Measurements from ENCODE around the gene PSMD6. TPM values are rescaled to one million over a fixed set of nuclear protein-coding genes. Genes with fewer than 3 reads are reported as not detected.

The PSMD6 gene
- polyA plus RNA-seq, 1 donor from 2014 or later = 150 TPM

GRCh38 chr3:64055076-64055475, 31.8 kb upstream of the PSMD6 start:
- Histone ChIP-seq H3K27me3 (ENCODE audit: insufficient read depth, low read depth, low read length) (no peaks in the 10 kb centered on the region), H3K27ac (ENCODE audit: low read length) (no peak overlapping the region), H3K4me2 (ENCODE audit: low read length) (no peak overlapping the region), H3K4me3 (ENCODE audit: low read length) (no peak overlapping the region), H3K79me2 (replicated peaks; ENCODE audit: insufficient read depth, low read length) (no peaks in the 10 kb centered on the region), H3K9me2 (ENCODE audit: insufficient read depth, low read length) (no peaks in the 10 kb centered on the region), H4K20me1 (ENCODE audit: insufficient read depth) (no peaks in the 10 kb centered on the region), H3K36me3 (ENCODE audit: insufficient read depth, low read length) (no peaks in the 10 kb centered on the region), H3K9me3 (ENCODE audit: low read length) (no peaks in the 10 kb centered on the region), H3K9ac (ENCODE audit: low read length) (no peak overlapping the region), H3F3A (ENCODE audit: insufficient read depth, low read length, poor library complexity, severe bottlenecking) (no peaks in the 10 kb centered on the region), H2AFZ (ENCODE audit: low read depth, low read length) (no peak overlapping the region)
- TF ChIP-seq MXI1 (conservative IDR thresholded peaks at IDR 0.05; ENCODE audit: poor library complexity, severe bottlenecking) (no peak), SMC3 (conservative IDR thresholded peaks at IDR 0.05; ENCODE audit: poor library complexity) (no peak), EZH2 (IDR thresholded peaks at IDR 0.05; ENCODE audit: borderline replicate concordance, insufficient read depth, low read length, poor library complexity, severe bottlenecking) (no peak), POLR2AphosphoS5 (IDR thresholded peaks at IDR 0.05) (no peak), RAD21 (conservative IDR thresholded peaks at IDR 0.05) (no peak)
- TF ChIP-seq, protein P1, sequence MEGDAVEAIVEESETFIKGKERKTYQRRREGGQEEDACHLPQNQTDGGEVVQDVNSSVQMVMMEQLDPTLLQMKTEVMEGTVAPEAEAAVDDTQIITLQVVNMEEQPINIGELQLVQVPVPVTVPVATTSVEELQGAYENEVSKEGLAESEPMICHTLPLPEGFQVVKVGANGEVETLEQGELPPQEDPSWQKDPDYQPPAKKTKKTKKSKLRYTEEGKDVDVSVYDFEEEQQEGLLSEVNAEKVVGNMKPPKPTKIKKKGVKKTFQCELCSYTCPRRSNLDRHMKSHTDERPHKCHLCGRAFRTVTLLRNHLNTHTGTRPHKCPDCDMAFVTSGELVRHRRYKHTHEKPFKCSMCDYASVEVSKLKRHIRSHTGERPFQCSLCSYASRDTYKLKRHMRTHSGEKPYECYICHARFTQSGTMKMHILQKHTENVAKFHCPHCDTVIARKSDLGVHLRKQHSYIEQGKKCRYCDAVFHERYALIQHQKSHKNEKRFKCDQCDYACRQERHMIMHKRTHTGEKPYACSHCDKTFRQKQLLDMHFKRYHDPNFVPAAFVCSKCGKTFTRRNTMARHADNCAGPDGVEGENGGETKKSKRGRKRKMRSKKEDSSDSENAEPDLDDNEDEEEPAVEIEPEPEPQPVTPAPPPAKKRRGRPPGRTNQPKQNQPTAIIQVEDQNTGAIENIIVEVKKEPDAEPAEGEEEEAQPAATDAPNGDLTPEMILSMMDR (IDR thresholded peaks at IDR 0.05; ENCODE audit: poor library complexity, severe bottlenecking) = no peak
- TF ChIP-seq, protein P2, sequence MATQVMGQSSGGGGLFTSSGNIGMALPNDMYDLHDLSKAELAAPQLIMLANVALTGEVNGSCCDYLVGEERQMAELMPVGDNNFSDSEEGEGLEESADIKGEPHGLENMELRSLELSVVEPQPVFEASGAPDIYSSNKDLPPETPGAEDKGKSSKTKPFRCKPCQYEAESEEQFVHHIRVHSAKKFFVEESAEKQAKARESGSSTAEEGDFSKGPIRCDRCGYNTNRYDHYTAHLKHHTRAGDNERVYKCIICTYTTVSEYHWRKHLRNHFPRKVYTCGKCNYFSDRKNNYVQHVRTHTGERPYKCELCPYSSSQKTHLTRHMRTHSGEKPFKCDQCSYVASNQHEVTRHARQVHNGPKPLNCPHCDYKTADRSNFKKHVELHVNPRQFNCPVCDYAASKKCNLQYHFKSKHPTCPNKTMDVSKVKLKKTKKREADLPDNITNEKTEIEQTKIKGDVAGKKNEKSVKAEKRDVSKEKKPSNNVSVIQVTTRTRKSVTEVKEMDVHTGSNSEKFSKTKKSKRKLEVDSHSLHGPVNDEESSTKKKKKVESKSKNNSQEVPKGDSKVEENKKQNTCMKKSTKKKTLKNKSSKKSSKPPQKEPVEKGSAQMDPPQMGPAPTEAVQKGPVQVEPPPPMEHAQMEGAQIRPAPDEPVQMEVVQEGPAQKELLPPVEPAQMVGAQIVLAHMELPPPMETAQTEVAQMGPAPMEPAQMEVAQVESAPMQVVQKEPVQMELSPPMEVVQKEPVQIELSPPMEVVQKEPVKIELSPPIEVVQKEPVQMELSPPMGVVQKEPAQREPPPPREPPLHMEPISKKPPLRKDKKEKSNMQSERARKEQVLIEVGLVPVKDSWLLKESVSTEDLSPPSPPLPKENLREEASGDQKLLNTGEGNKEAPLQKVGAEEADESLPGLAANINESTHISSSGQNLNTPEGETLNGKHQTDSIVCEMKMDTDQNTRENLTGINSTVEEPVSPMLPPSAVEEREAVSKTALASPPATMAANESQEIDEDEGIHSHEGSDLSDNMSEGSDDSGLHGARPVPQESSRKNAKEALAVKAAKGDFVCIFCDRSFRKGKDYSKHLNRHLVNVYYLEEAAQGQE (IDR thresholded peaks at IDR 0.05; ENCODE audit: borderline replicate concordance) = no peak

DNA sequence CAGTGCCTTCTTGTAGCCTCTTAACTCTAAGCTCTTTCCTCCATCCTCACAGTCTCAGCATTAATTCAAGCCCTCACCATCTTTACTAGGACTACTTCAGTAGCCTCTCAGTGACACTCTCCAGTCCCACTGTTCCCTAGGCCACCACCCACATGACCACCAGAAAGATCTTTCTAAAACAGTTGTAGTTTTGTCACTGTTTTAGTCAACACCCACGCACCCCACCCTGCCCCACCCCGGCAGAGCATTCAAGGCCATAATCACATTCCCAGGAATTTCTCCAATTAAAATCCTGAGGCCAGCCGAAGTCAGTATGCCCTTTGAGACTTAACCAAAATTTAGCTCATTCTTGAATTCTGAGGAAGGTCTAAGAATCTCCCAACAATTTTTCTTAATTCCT, 31.2 kb upstream of the PSMD6 start:
- Histone ChIP-seq H3K36me3 (ENCODE audit: insufficient read depth, low read length) (no peaks in the 10 kb centered on the region), H3K4me2 (ENCODE audit: low read length) (peak overlapping the region; percentile 3), H3K27ac (ENCODE audit: low read length) (peak overlapping the region; percentile 94), H3K9me2 (ENCODE audit: insufficient read depth, low read length) (no peaks in the 10 kb centered on the region), H3K27me3 (ENCODE audit: insufficient read depth, low read depth, low read length) (no peaks in the 10 kb centered on the region), H3F3A (ENCODE audit: insufficient read depth, low read length, poor library complexity, severe bottlenecking) (no peaks in the 10 kb centered on the region), H3K79me2 (replicated peaks; ENCODE audit: insufficient read depth, low read length) (no peaks in the 10 kb centered on the region), H4K20me1 (ENCODE audit: insufficient read depth) (no peaks in the 10 kb centered on the region), H3K9ac (ENCODE audit: low read length) (peak overlapping the region; percentile 58), H3K9me3 (ENCODE audit: low read length) (no peaks in the 10 kb centered on the region), H2AFZ (ENCODE audit: low read depth, low read length) (no peak overlapping the region), H3K4me3 (ENCODE audit: low read length) (no peak overlapping the region)
- TF ChIP-seq RAD21 (conservative IDR thresholded peaks at IDR 0.05) (no peak), POLR2AphosphoS5 (IDR thresholded peaks at IDR 0.05) (no peak), EP300 (conservative IDR thresholded peaks at IDR 0.05; ENCODE audit: poor library complexity, severe bottlenecking) (no peak), EZH2 (IDR thresholded peaks at IDR 0.05; ENCODE audit: borderline replicate concordance, insufficient read depth, low read length, poor library complexity, severe bottlenecking) (no peak), SMC3 (conservative IDR thresholded peaks at IDR 0.05; ENCODE audit: poor library complexity) (no peak), MXI1 (conservative IDR thresholded peaks at IDR 0.05; ENCODE audit: poor library complexity, severe bottlenecking) (no peak), TAF1 (IDR thresholded peaks at IDR 0.05; ENCODE audit: low read depth) (no peak)
- TF ChIP-seq, protein P1 (IDR thresholded peaks at IDR 0.05; ENCODE audit: poor library complexity, severe bottlenecking) = no peak
- TF ChIP-seq, protein P2 (IDR thresholded peaks at IDR 0.05; ENCODE audit: borderline replicate concordance) = no peak

Measured in neural cell (in vitro differentiated cells).